Measurements from ENCODE around the gene CLPSL2.

- TF ChIP-seq POLR2A (IDR thresholded peaks at IDR 0.05; ENCODE audit: low read depth) (no peak), CTCF (IDR thresholded peaks at IDR 0.05) (no peak)
Measured at GRCh38 chr6:35747877-35748276, 28.5 kb upstream of the CLPSL2 start.

All from esophagus muscularis mucosa (tissue), 3 donors.